MM.1S (cell line): ENCODE measurements around the gene DZANK1.

Source experiments
- DNase-seq: peaks from one replicate; pipeline ENCODE4 v3.0.0-alpha.2; 2015
- H2AFZ ChIP-seq: fragments of 300-600 bp; sonication (generic); 2 replicates; pipeline ENCODE4 v1.6.0; 2016; ENCODE audit warnings: antibody characterized with exemption, low read length
- H3F3A ChIP-seq: fragments of 300-600 bp; sonication (generic); 2 replicates; pipeline ENCODE4 v1.6.1; 2016; ENCODE audit warnings: mild to moderate bottlenecking, antibody characterized with exemption, low read length, moderate library complexity, mixed read lengths; ENCODE audit not compliant: insufficient read depth
- H3K27ac ChIP-seq: fragments of 300-600 bp; sonication (generic); 2 replicates; pipeline ENCODE4 v1.5.1; 2016; ENCODE audit warnings: mild to moderate bottlenecking, low read length
- H3K27me3 ChIP-seq: fragments of 300-600 bp; sonication (generic); replicated peaks from 2 replicates; pipeline ENCODE4 v1.6.0; 2016; ENCODE audit warnings: low read length; ENCODE audit not compliant: insufficient read depth
- H3K36me3 ChIP-seq: fragments of 300-600 bp; sonication (generic); replicated peaks from 2 replicates; pipeline ENCODE4 v1.6.1; 2016; ENCODE audit warnings: mild to moderate bottlenecking, low read length, mixed read lengths; ENCODE audit not compliant: insufficient read depth
- H3K4me1 ChIP-seq: fragments of 300-600 bp; sonication (generic); 2 replicates; pipeline ENCODE4 v1.6.1; 2016; ENCODE audit warnings: low read length, mixed read lengths
- H3K4me2 ChIP-seq: fragments of 300-600 bp; sonication (generic); 2 replicates; pipeline ENCODE4 v1.6.0; 2016; ENCODE audit warnings: low read depth, low read length
- H3K4me3 ChIP-seq: fragments of 300-600 bp; sonication (generic); 2 replicates; pipeline ENCODE4 v1.5.1; 2016; ENCODE audit warnings: low read length, mixed read lengths
- H3K79me2 ChIP-seq: fragments of 300-600 bp; sonication (generic); 2 replicates; pipeline ENCODE4 v1.6.1; 2016; ENCODE audit warnings: mixed run types, low read length, mixed read lengths
- H3K9ac ChIP-seq: fragments of 300-600 bp; sonication (generic); 2 replicates; pipeline ENCODE4 v1.6.1; 2016; ENCODE audit warnings: low read length, mixed read lengths
- H3K9me2 ChIP-seq: fragments of 300-600 bp; sonication (generic); replicated peaks from 2 replicates; pipeline ENCODE4 v1.6.1; 2016; ENCODE audit warnings: mild to moderate bottlenecking, low read length, mixed read lengths; ENCODE audit not compliant: insufficient read depth
- H3K9me3 ChIP-seq: fragments of 300-600 bp; sonication (generic); replicated peaks from 2 replicates; pipeline ENCODE4 v1.6.1; 2016; ENCODE audit warnings: mild to moderate bottlenecking, low read length, mixed read lengths; ENCODE audit not compliant: insufficient read depth
- H4K20me1 ChIP-seq: fragments of 300-600 bp; sonication (generic); 2 replicates; pipeline ENCODE4 v1.6.1; 2016; ENCODE audit warnings: mild to moderate bottlenecking, low read length, moderate library complexity, mixed read lengths; ENCODE audit not compliant: insufficient read depth
- CTCF ChIP-seq: fragments of 300-600 bp; sonication (generic); IDR thresholded peaks from 2 replicates; pipeline ENCODE4 v1.5.1; 2016; ENCODE audit warnings: antibody characterized with exemption, low read length, mixed read lengths
- EZH2 ChIP-seq: fragments of 300-600 bp; sonication (generic); optimal IDR thresholded peaks from 2 replicates; pipeline ENCODE3; 2017; ENCODE audit warnings: low read depth, mild to moderate bottlenecking, antibody characterized with exemption, low read length, mixed read lengths
- EZH2phosphoT487 ChIP-seq: fragments of 300-600 bp; sonication (generic); IDR thresholded peaks from 2 replicates; pipeline ENCODE4 v1.6.1; 2018; ENCODE audit warnings: antibody characterized with exemption, low read length

Gene DZANK1

GRCh38 chr20:18395544-18395943, 71.3 kb downstream of the DZANK1 start:
- H3F3A ChIP-seq = no peaks in the 10 kb centered on the region
- DNase-seq = no peak

GRCh38 chr20:18394363-18394762, 72.5 kb downstream of the DZANK1 start:
- Histone ChIP-seq H3K4me1 (no peaks in the 10 kb centered on the region), H3K9me2 (no peaks in the 10 kb centered on the region), H4K20me1 (no peaks in the 10 kb centered on the region), H3K4me3 (no peak overlapping the region), H3K9me3 (no peaks in the 10 kb centered on the region), H3K27me3 (no peaks in the 10 kb centered on the region), H2AFZ (no peak overlapping the region), H3K27ac (no peak overlapping the region), H3K36me3 (no peaks in the 10 kb centered on the region), H3K79me2 (no peaks in the 10 kb centered on the region), H3F3A (no peaks in the 10 kb centered on the region), H3K4me2 (no peak overlapping the region), H3K9ac (no peak overlapping the region)
- DNase-seq = no peak
- no peak for TF ChIP-seq CTCF
- no peak for TF ChIP-seq EZH2
- TF ChIP-seq EZH2phosphoT487 = no peak

More at GRCh38 chr20:18395544-18395943, 71.3 kb downstream of the DZANK1 start:
- H4K20me1 ChIP-seq = no peaks in the 10 kb centered on the region
- H3K4me3 ChIP-seq = no peak overlapping the region
- H2AFZ ChIP-seq = no peak overlapping the region
- no peak for TF ChIP-seq CTCF
- no peaks in the 10 kb centered on the region for H3K79me2 ChIP-seq
- no peaks in the 10 kb centered on the region for H3K9me2 ChIP-seq
- no peak overlapping the region for H3K4me2 ChIP-seq
- H3K27me3 ChIP-seq = no peaks in the 10 kb centered on the region
- H3K4me1 ChIP-seq = no peaks in the 10 kb centered on the region
- H3K9me3 ChIP-seq = no peaks in the 10 kb centered on the region
- no peak overlapping the region for H3K27ac ChIP-seq
- no peak overlapping the region for H3K9ac ChIP-seq
- no peaks in the 10 kb centered on the region for H3K36me3 ChIP-seq

- no peaks in the 10 kb centered on the region for H3K9me3 ChIP-seq
- H3K4me2 ChIP-seq = no peak overlapping the region
- no peaks in the 10 kb centered on the region for H3K9me2 ChIP-seq
- no peak overlapping the region for H3K27ac ChIP-seq
- H3K79me2 ChIP-seq = no peaks in the 10 kb centered on the region
- no peak overlapping the region for H3K9ac ChIP-seq
- no peaks in the 10 kb centered on the region for H3K4me1 ChIP-seq
- no peak overlapping the region for H2AFZ ChIP-seq
- no peaks in the 10 kb centered on the region for H3K36me3 ChIP-seq
- no peak overlapping the region for H3K4me3 ChIP-seq
- no peak for DNase-seq
- H3F3A ChIP-seq = no peaks in the 10 kb centered on the region
- TF ChIP-seq EZH2 (no peak), CTCF (no peak), EZH2phosphoT487 (no peak)
- no peaks in the 10 kb centered on the region for H4K20me1 ChIP-seq
- H3K27me3 ChIP-seq = no peaks in the 10 kb centered on the region
These were observed 75.1 kb downstream of the DZANK1 start for GRCh38 chr20:18391686-18392085.

GRCh38 chr20:18390201-18390600, 76.6 kb downstream of the DZANK1 start:
- no peak for DNase-seq
- Histone ChIP-seq H3K4me3 (no peak overlapping the region), H3K4me1 (no peaks in the 10 kb centered on the region), H3F3A (no peaks in the 10 kb centered on the region), H3K9me2 (no peaks in the 10 kb centered on the region), H3K4me2 (no peak overlapping the region), H3K9me3 (no peaks in the 10 kb centered on the region), H3K79me2 (no peaks in the 10 kb centered on the region), H4K20me1 (no peaks in the 10 kb centered on the region), H2AFZ (no peak overlapping the region), H3K9ac (no peak overlapping the region), H3K36me3 (no peaks in the 10 kb centered on the region), H3K27me3 (no peaks in the 10 kb centered on the region), H3K27ac (no peak overlapping the region)
- no peak for TF ChIP-seq EZH2phosphoT487
- no peak for TF ChIP-seq EZH2
